SK-N-SH treated with all-trans-retinoic acid at 6 μM for 48 hours (cell line): Measurements from ENCODE around the gene EMX2.

Experiments
- ATAC-seq: fragments of 200-7000 bp; cut with Tn5 transposase; 3 replicates; pipeline ENCODE4 v1.9.1; 2020; ENCODE audit warnings: mild to moderate bottlenecking, moderate library complexity
- BACH2 ChIP-seq: fragments of 250-450 bp; sonication (Bioruptor Pico); IDR thresholded peaks from 2 replicates; pipeline ENCODE4 v1.9.0; 2021; ENCODE audit warnings: mild to moderate bottlenecking, borderline replicate concordance
- CREB5 ChIP-seq: fragments of 250-450 bp; sonication (Bioruptor Pico); IDR thresholded peaks from 2 replicates; pipeline ENCODE4 v1.5.1; 2020; ENCODE audit warnings: low read depth, mild to moderate bottlenecking, moderate library complexity
- CSDC2 ChIP-seq: fragments of 250-450 bp; sonication (Bioruptor Pico); IDR thresholded peaks from 2 replicates; pipeline ENCODE4 v1.5.0; 2020; ENCODE audit warnings: mild to moderate bottlenecking, moderate library complexity
- CSRNP3 ChIP-seq: fragments of 250-450 bp; sonication (Bioruptor Pico); IDR thresholded peaks from 2 replicates; pipeline ENCODE4 v1.5.1; 2021; ENCODE audit warnings: mild to moderate bottlenecking, moderate library complexity
- PATZ1 ChIP-seq: fragments of 250-450 bp; sonication (Bioruptor Pico); IDR thresholded peaks from 2 replicates; pipeline ENCODE4 v1.8.0; 2020; ENCODE audit warnings: mild to moderate bottlenecking, moderate library complexity, borderline replicate concordance
- PPARA ChIP-seq: fragments of 250-450 bp; sonication (Bioruptor Pico); IDR thresholded peaks from 2 replicates; pipeline ENCODE4 v1.5.0; 2020; ENCODE audit warnings: mild to moderate bottlenecking, borderline replicate concordance
- RARB ChIP-seq: fragments of 250-450 bp; sonication (Bioruptor Pico); IDR thresholded peaks from 2 replicates; pipeline ENCODE4 v1.8.0; 2021; ENCODE audit warnings: mild to moderate bottlenecking, moderate library complexity
- SNAI2 ChIP-seq: fragments of 250-450 bp; sonication (Bioruptor Pico); IDR thresholded peaks from 2 replicates; pipeline ENCODE4 v1.5.0; 2020; ENCODE audit warnings: mild to moderate bottlenecking, moderate library complexity
- TOX ChIP-seq: fragments of 250-450 bp; sonication (Bioruptor Pico); IDR thresholded peaks from 2 replicates; pipeline ENCODE4 v1.8.0; 2021; ENCODE audit warnings: mild to moderate bottlenecking, moderate library complexity, borderline replicate concordance
- TSHZ2 ChIP-seq: fragments of 250-450 bp; sonication (Bioruptor Pico); IDR thresholded peaks from 2 replicates; pipeline ENCODE4 v1.5.0; 2020; ENCODE audit warnings: mild to moderate bottlenecking, moderate library complexity
- ZNF565 ChIP-seq: fragments of 450-650 bp; formaldehyde crosslinking; conservative IDR thresholded peaks from 2 replicates; pipeline ENCODE4 v1.5.0; 2020; ENCODE audit warnings: low read depth, mild to moderate bottlenecking, moderate library complexity
- ZNF70 ChIP-seq: fragments of 450-650 bp; formaldehyde crosslinking; IDR thresholded peaks from 2 replicates; pipeline ENCODE4 v1.5.0; 2020; ENCODE audit warnings: mild to moderate bottlenecking, moderate library complexity
- ZNF8 ChIP-seq: fragments of 450-650 bp; formaldehyde crosslinking; IDR thresholded peaks from 2 replicates; pipeline ENCODE4 v1.5.0; 2020; ENCODE audit warnings: mild to moderate bottlenecking, moderate library complexity

Gene EMX2

GRCh38 chr10:117569610-117570390 lies 27.3 kb downstream of the EMX2 start:
- ATAC-seq = no peak
- TF ChIP-seq PATZ1 (CRISPR knock-in tag) = no peak
- no peak for TF ChIP-seq PPARA

GRCh38 chr10:117570880-117571279 lies 28.3 kb downstream of the EMX2 start:
- ATAC-seq = no peak
- TF ChIP-seq ZNF8 = no peak
- no peak for TF ChIP-seq RARB
- TF ChIP-seq BACH2 (CRISPR knock-in tag) = no peak
- TF ChIP-seq PATZ1 (CRISPR knock-in tag) = no peak
- TF ChIP-seq ZNF565 (CRISPR knock-in tag) = no peak
- TF ChIP-seq ZNF70 = no peak
- TF ChIP-seq TSHZ2 (CRISPR knock-in tag) = no peak
- no peak for TF ChIP-seq SNAI2
- no peak for TF ChIP-seq CSRNP3 (CRISPR knock-in tag)
- TF ChIP-seq CREB5 (CRISPR knock-in tag) = no peak

- no peak for ATAC-seq
- no peak for TF ChIP-seq TOX (CRISPR knock-in tag)
- no peak for TF ChIP-seq CSRNP3 (CRISPR knock-in tag)
- no peak for TF ChIP-seq ZNF565 (CRISPR knock-in tag)
- TF ChIP-seq TSHZ2 (CRISPR knock-in tag) = no peak
- TF ChIP-seq CSDC2 (CRISPR knock-in tag) = no peak
- no peak for TF ChIP-seq SNAI2
Observed at GRCh38 chr10:117574498-117575146, 32.1 kb downstream of the EMX2 start.
